GM23338 (cell line): ENCODE results near the gene METTL4.

Source experiments
- CREB1 ChIP-seq: fragments of 250-450 bp; sonication (Bioruptor Pico); IDR thresholded peaks from 2 replicates; pipeline ENCODE4 v1.5.0; 2020; ENCODE audit warnings: low read depth, mild to moderate bottlenecking, moderate library complexity
- POLR2AphosphoS5 ChIP-seq: IDR thresholded peaks from 2 replicates; pipeline ENCODE4 v1.6.1; 2016; ENCODE audit warnings: antibody characterized with exemption, low read depth
- TF ChIP-seq, protein P1 (sequence below), 2 experiments: fragments of 200-600 bp in 1 of 2; sonication (generic) in 1 of 2; conservative IDR thresholded peaks; 2 replicates each; pipeline versions ENCODE4 v1.5.1 to v1.6.1; 2016 to 2017; ENCODE audit warnings: antibody characterized with exemption in 2 of 2, low read depth in 2 of 2, mild to moderate bottlenecking in 2 of 2, moderate library complexity in 1 of 2

DNA sequence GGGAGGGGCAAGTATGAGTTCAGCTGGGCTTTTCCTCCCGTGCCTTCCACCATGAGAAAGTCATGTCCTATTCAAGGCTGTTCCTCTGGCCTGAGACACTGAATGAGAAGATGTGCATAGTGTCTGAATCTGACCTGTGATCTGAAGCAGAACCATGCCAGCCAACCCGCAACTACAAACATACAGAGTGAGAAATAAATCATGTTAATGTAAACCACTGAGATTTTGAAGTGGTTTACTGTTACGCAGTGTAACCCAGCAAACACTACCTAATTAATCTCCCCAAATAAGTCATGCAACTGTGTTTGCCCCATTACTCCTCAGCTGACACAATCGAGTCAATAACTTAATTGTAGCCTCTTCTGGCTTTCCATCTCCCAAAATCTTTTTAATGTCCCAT is 49.2 kb downstream of the METTL4 start:
- TF ChIP-seq, protein P1, sequence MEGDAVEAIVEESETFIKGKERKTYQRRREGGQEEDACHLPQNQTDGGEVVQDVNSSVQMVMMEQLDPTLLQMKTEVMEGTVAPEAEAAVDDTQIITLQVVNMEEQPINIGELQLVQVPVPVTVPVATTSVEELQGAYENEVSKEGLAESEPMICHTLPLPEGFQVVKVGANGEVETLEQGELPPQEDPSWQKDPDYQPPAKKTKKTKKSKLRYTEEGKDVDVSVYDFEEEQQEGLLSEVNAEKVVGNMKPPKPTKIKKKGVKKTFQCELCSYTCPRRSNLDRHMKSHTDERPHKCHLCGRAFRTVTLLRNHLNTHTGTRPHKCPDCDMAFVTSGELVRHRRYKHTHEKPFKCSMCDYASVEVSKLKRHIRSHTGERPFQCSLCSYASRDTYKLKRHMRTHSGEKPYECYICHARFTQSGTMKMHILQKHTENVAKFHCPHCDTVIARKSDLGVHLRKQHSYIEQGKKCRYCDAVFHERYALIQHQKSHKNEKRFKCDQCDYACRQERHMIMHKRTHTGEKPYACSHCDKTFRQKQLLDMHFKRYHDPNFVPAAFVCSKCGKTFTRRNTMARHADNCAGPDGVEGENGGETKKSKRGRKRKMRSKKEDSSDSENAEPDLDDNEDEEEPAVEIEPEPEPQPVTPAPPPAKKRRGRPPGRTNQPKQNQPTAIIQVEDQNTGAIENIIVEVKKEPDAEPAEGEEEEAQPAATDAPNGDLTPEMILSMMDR (conservative IDR thresholded peaks at IDR 0.05; ENCODE audit: low read depth in 2 of 2), result no peak
- TF ChIP-seq CREB1 (no peak), POLR2AphosphoS5 (no peak)
